ENCODE data around the gene GALNTL6.

GALNTL6 gene

DNA sequence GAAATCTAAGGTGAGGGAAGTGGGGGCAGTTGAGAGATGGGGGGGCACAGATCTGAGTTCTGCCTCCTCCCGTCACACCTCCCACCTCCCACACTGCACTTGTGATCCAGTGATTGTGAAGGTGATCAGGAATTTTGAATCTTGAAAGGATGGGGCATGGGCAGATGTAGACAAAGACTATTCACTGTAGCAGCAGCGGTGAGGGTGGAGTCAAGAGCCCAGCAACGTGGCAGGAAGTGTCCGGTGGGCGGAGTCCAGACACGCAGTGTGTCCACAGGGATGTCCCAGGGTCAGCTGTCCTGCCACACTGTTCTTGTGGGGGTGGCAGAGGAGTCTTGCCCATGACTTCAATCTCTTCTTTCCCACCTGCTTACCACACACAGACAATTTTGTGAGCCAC, 1024.9 kb downstream of the GALNTL6 start:
- Histone ChIP-seq H3K4me1 (ENCODE audit: control insufficient read depth, insufficient read depth, low read length, poor library complexity, severe bottlenecking) (no peaks in the 10 kb centered on the region), H3K9me3 (ENCODE audit: control insufficient read depth, low read length) (no peaks in the 10 kb centered on the region), H3K4me3 (ENCODE audit: extremely low read depth, insufficient read depth, low read length, poor library complexity, severe bottlenecking) (no peak overlapping the region), H3K36me3 (ENCODE audit: control insufficient read depth, insufficient read depth, low read length) (no peaks in the 10 kb centered on the region), H3K27ac (ENCODE audit: low read depth, low read length, severe bottlenecking) (no peak overlapping the region)
- WGBS, 2 experiments (ENCODE audit: insufficient coverage in 2 of 2): 60 to 79% methylated on average over 2 to 5 of the region's 6 CpGs

DNA sequence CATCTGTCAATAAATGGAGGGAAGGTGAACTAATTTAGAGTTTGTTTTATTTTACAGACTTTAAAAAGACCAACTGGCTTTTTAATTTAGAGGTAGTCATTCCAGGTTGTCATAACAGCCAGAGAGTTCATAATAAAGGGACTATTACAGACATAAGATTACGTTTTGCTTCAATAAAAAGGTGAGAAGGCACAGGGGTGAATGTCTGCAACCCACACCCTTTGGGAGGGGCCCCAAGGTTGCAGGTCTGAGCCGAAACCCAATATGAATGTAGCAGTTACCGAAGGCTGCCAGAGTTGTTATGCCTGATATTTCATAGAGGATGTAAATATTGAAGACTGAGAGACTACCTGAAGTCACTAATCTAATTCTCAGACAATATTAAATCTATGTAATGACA, 1025.7 kb downstream of the GALNTL6 start:
- 90 to 93% methylated on average over 1 to 2 of the region's 3 CpGs for WGBS, 2 experiments (ENCODE audit: insufficient coverage in 2 of 2)
- H3K27ac ChIP-seq (ENCODE audit: low read depth, low read length, severe bottlenecking): no peak overlapping the region
- no peak overlapping the region for H3K4me3 ChIP-seq (ENCODE audit: extremely low read depth, insufficient read depth, low read length, poor library complexity, severe bottlenecking)
- H3K4me1 ChIP-seq (ENCODE audit: control insufficient read depth, insufficient read depth, low read length, poor library complexity, severe bottlenecking): no peaks in the 10 kb centered on the region
- H3K9me3 ChIP-seq (ENCODE audit: control insufficient read depth, low read length): no peaks in the 10 kb centered on the region
- no peaks in the 10 kb centered on the region for H3K36me3 ChIP-seq (ENCODE audit: control insufficient read depth, insufficient read depth, low read length)

- Histone ChIP-seq H3K4me3 (ENCODE audit: extremely low read depth, insufficient read depth, low read length, poor library complexity, severe bottlenecking) (no peak overlapping the region), H3K27ac (ENCODE audit: low read depth, low read length, severe bottlenecking) (peak overlapping the region; percentile 18), H3K9me3 (ENCODE audit: control insufficient read depth, low read length) (no peaks in the 10 kb centered on the region), H3K36me3 (ENCODE audit: control insufficient read depth, insufficient read depth, low read length) (no peaks in the 10 kb centered on the region), H3K4me1 (ENCODE audit: control insufficient read depth, insufficient read depth, low read length, poor library complexity, severe bottlenecking) (no peaks in the 10 kb centered on the region)
- WGBS, 2 experiments (ENCODE audit: insufficient coverage in 2 of 2): 60 to 61% methylated on average over 4 of the region's 4 CpGs
Measured at GRCh38 chr4:172842779-172843178, 1029.6 kb downstream of the GALNTL6 start.

- Histone ChIP-seq H3K36me3 (ENCODE audit: control insufficient read depth, insufficient read depth, low read length) (no peaks in the 10 kb centered on the region), H3K9me3 (ENCODE audit: control insufficient read depth, low read length) (no peaks in the 10 kb centered on the region), H3K27ac (ENCODE audit: low read depth, low read length, severe bottlenecking) (peak overlapping the region; percentile 18), H3K4me1 (ENCODE audit: control insufficient read depth, insufficient read depth, low read length, poor library complexity, severe bottlenecking) (no peaks in the 10 kb centered on the region), H3K4me3 (ENCODE audit: extremely low read depth, insufficient read depth, low read length, poor library complexity, severe bottlenecking) (no peak overlapping the region)
- WGBS, 2 experiments (ENCODE audit: insufficient coverage in 2 of 2): 92 to 97% methylated on average over 3 to 4 of the region's 4 CpGs
Measured at GRCh38 chr4:172843192-172843591, 1030.0 kb downstream of the GALNTL6 start.

DNA sequence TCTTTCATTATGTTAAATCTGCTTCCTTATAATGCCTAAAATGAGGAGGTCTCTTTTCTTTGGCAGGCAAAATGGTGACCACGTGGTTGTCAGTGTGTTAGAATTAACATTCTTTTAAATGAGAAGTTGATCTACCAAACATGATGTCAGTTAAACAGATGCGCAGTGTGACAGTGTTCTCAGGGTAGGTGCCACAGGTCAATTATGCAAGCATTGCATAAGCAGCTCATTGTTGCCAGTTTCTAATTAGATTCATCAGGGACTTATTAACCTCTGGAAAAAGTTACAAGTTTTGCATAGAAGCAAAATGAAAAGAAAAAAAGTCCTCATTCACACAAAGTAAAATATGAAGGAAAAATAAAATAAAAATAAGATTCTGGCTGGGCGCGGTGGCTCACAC, 1031.4 kb downstream of the GALNTL6 start:
- Histone ChIP-seq H3K4me1 (ENCODE audit: control insufficient read depth, insufficient read depth, low read length, poor library complexity, severe bottlenecking) (no peaks in the 10 kb centered on the region), H3K27ac (ENCODE audit: low read depth, low read length, severe bottlenecking) (no peak overlapping the region), H3K9me3 (ENCODE audit: control insufficient read depth, low read length) (no peaks in the 10 kb centered on the region), H3K36me3 (ENCODE audit: control insufficient read depth, insufficient read depth, low read length) (no peaks in the 10 kb centered on the region), H3K4me3 (ENCODE audit: extremely low read depth, insufficient read depth, low read length, poor library complexity, severe bottlenecking) (no peak overlapping the region)
- 80% methylated on average over 2 of the region's 4 CpGs for WGBS, 2 experiments (ENCODE audit: insufficient coverage in 2 of 2)

DNA sequence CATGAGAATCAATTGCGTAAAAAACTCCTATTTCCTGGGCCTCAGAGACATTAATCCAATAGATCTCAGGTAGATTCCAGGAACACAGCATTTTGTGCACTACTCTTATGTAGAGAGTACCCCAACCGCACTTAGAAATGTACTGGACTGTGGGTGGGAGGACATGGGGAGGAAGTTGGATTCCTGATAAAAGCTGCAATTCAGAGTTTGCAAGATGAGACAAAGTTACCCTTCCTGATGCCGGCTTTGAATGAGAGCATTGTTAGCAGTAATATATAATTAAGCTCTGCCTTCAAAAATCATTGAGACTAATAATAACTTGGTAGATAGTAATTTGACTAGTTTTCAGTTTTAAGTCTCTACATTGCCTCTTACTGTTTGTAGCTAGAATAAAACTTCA, 1032.1 kb downstream of the GALNTL6 start:
- Histone ChIP-seq H3K36me3 (ENCODE audit: control insufficient read depth, insufficient read depth, low read length) (no peaks in the 10 kb centered on the region), H3K4me1 (ENCODE audit: control insufficient read depth, insufficient read depth, low read length, poor library complexity, severe bottlenecking) (no peaks in the 10 kb centered on the region), H3K27ac (ENCODE audit: low read depth, low read length, severe bottlenecking) (no peak overlapping the region), H3K4me3 (ENCODE audit: extremely low read depth, insufficient read depth, low read length, poor library complexity, severe bottlenecking) (no peak overlapping the region), H3K9me3 (ENCODE audit: control insufficient read depth, low read length) (no peaks in the 10 kb centered on the region)
- WGBS, 2 experiments (ENCODE audit: insufficient coverage in 2 of 2): 100% methylated on average over 1 of the region's 3 CpGs; no CpG with 5 or more reads in 1 of the 2 experiments

- H3K4me1 ChIP-seq (ENCODE audit: control insufficient read depth, insufficient read depth, low read length, poor library complexity, severe bottlenecking): no peaks in the 10 kb centered on the region
- no peak overlapping the region for H3K27ac ChIP-seq (ENCODE audit: low read depth, low read length, severe bottlenecking)
- H3K4me3 ChIP-seq (ENCODE audit: extremely low read depth, insufficient read depth, low read length, poor library complexity, severe bottlenecking): no peak overlapping the region
- WGBS, 2 experiments (ENCODE audit: insufficient coverage in 2 of 2): no CpG with 5 or more reads among the region's 1 CpG
- H3K36me3 ChIP-seq (ENCODE audit: control insufficient read depth, insufficient read depth, low read length): no peaks in the 10 kb centered on the region
- no peaks in the 10 kb centered on the region for H3K9me3 ChIP-seq (ENCODE audit: control insufficient read depth, low read length)
Measured at GRCh38 chr4:172850838-172851237, 1037.6 kb downstream of the GALNTL6 start.

GRCh38 chr4:172851534-172851933, 1038.3 kb downstream of the GALNTL6 start:
- 45 to 100% methylated on average over 1 of the region's 1 CpG for WGBS, 2 experiments (ENCODE audit: insufficient coverage in 2 of 2)
- no peaks in the 10 kb centered on the region for H3K4me1 ChIP-seq (ENCODE audit: control insufficient read depth, insufficient read depth, low read length, poor library complexity, severe bottlenecking)
- H3K27ac ChIP-seq (ENCODE audit: low read depth, low read length, severe bottlenecking): no peak overlapping the region
- no peaks in the 10 kb centered on the region for H3K36me3 ChIP-seq (ENCODE audit: control insufficient read depth, insufficient read depth, low read length)
- H3K4me3 ChIP-seq (ENCODE audit: extremely low read depth, insufficient read depth, low read length, poor library complexity, severe bottlenecking): no peak overlapping the region
- no peaks in the 10 kb centered on the region for H3K9me3 ChIP-seq (ENCODE audit: control insufficient read depth, low read length)

DNA sequence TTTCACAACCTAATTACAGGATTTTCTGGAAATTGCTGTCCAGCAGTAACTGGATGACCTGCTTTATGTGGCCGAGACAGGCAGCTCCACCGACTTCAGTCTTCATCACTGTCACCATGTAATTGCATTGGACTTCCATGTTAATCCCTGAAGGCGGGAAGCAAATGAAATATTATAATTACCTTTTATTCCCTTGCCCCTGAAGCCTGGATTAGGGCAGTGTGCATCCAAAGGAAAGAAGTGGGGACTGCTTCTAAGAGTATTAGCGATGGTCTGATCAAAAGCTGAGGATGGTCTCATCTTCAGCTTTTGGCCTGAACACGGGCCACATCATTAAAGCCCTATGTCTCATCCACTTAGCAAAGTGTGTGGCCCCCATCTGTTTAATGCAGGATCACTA, 1043.8 kb downstream of the GALNTL6 start:
- 100% methylated on average over 2 of the region's 5 CpGs for WGBS, 2 experiments (ENCODE audit: insufficient coverage in 2 of 2)
- H3K4me3 ChIP-seq (ENCODE audit: extremely low read depth, insufficient read depth, low read length, poor library complexity, severe bottlenecking): no peak overlapping the region

DNA sequence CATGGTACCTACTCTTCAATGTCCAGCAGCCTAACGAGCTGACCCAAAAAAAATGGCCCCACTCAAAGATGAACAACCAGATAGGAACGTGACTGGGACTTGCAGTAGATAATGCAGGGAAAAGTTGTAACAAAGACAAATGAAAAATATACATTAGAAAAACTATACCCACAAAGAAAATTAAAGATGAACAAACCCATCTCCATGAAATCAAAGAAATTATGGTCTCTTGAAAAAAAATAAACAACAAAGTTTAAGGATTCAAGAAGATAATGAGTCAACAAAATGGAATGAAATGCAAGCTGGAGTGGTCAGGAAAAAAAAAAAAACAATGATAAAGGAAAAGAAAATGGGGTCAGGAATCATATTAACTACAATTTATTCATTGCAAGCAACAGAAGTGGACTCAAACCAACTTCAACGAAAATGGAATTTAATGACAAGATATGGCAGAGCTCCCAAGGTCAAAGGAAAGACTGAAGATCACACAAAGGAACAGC, 1045.6 kb downstream of the GALNTL6 start:
- H3K27ac ChIP-seq (ENCODE audit: low read depth, low read length, severe bottlenecking): no peak overlapping the region
- no peak overlapping the region for H3K4me3 ChIP-seq (ENCODE audit: extremely low read depth, insufficient read depth, low read length, poor library complexity, severe bottlenecking)
- H3K36me3 ChIP-seq (ENCODE audit: control insufficient read depth, insufficient read depth, low read length): no peaks in the 10 kb centered on the region
- peaks cover 8% of the 10 kb centered on the region for H3K9me3 ChIP-seq (ENCODE audit: control insufficient read depth, low read length)
- H3K4me1 ChIP-seq (ENCODE audit: control insufficient read depth, insufficient read depth, low read length, poor library complexity, severe bottlenecking): no peaks in the 10 kb centered on the region
- 80 to 83% methylated on average over 1 of the region's 3 CpGs for WGBS, 2 experiments (ENCODE audit: insufficient coverage in 2 of 2)

More for the DNA sequence above, 1043.8 kb downstream of the GALNTL6 start:
- Histone ChIP-seq H3K9me3 (ENCODE audit: control insufficient read depth, low read length) (peaks cover 2% of the 10 kb centered on the region), H3K4me1 (ENCODE audit: control insufficient read depth, insufficient read depth, low read length, poor library complexity, severe bottlenecking) (no peaks in the 10 kb centered on the region), H3K36me3 (ENCODE audit: control insufficient read depth, insufficient read depth, low read length) (no peaks in the 10 kb centered on the region), H3K27ac (ENCODE audit: low read depth, low read length, severe bottlenecking) (no peak overlapping the region)

- Histone ChIP-seq H3K4me1 (ENCODE audit: control insufficient read depth, insufficient read depth, low read length, poor library complexity, severe bottlenecking) (no peaks in the 10 kb centered on the region), H3K4me3 (ENCODE audit: extremely low read depth, insufficient read depth, low read length, poor library complexity, severe bottlenecking) (no peak overlapping the region), H3K36me3 (ENCODE audit: control insufficient read depth, insufficient read depth, low read length) (no peaks in the 10 kb centered on the region), H3K27ac (ENCODE audit: low read depth, low read length, severe bottlenecking) (no peak overlapping the region), H3K9me3 (ENCODE audit: control insufficient read depth, low read length) (peaks cover 8% of the 10 kb centered on the region)
- 81 to 86% methylated on average over 2 of the region's 2 CpGs for WGBS, 2 experiments (ENCODE audit: insufficient coverage in 2 of 2)
Measured at GRCh38 chr4:172865103-172865502, 1051.9 kb downstream of the GALNTL6 start.
